ENCODE results near the gene PRKN. TPM values are rescaled to one million over a fixed set of nuclear protein-coding genes. Genes with fewer than 3 reads are reported as not detected.
"Not testable (repeated sequence)": the region's sequence is repeated elsewhere in the genome, so short reads cannot be mapped to it uniquely, and the experiment has no call there.

Gene PRKN
- total RNA-seq, 2 donors from 2014 or later = 6.7 to 8.2 TPM

DNA sequence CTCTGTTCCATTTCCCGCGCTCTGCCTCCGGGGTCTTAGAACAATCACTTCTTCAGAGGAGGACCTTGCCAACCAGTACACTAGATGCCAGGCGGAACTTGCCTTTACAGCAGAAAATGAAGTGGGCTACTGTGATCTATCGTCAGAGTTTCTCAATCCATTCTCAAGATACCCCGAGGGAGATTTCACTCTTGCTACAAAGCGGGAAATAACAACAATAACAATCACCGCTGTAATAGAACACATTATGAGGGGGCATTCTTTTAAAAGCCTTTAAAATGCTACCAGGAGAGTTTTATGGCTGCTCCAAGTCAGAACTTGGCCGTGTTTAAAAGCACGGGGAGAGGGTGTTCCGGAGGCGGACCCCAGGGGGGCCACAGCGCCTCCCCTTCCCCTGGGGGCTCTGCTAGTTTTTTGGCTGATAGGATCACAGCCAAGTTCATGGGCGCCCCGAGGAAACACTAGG lies 836.7 kb downstream of the PRKN start:
- Histone ChIP-seq H3K9me3 (no peaks in the 10 kb centered on the region), H3K27ac (no peak overlapping the region), H3K36me3 (replicated peaks in 1 of 2; ENCODE audit: insufficient read depth in 1 of 2, low read depth in 2 of 2) (no peaks in the 10 kb centered on the region), H3K4me3 (no peak overlapping the region), H3K4me1 (peaks cover 15% of the 10 kb centered on the region), H3K27me3 (no peaks in the 10 kb centered on the region)
- WGBS, 2 donors = 75 to 82% methylated on average over 15 of the region's 15 CpGs
- no peak for DNase-seq
- no peak for TF ChIP-seq POLR2A (IDR thresholded peaks at IDR 0.05)
- TF ChIP-seq, protein P1, sequence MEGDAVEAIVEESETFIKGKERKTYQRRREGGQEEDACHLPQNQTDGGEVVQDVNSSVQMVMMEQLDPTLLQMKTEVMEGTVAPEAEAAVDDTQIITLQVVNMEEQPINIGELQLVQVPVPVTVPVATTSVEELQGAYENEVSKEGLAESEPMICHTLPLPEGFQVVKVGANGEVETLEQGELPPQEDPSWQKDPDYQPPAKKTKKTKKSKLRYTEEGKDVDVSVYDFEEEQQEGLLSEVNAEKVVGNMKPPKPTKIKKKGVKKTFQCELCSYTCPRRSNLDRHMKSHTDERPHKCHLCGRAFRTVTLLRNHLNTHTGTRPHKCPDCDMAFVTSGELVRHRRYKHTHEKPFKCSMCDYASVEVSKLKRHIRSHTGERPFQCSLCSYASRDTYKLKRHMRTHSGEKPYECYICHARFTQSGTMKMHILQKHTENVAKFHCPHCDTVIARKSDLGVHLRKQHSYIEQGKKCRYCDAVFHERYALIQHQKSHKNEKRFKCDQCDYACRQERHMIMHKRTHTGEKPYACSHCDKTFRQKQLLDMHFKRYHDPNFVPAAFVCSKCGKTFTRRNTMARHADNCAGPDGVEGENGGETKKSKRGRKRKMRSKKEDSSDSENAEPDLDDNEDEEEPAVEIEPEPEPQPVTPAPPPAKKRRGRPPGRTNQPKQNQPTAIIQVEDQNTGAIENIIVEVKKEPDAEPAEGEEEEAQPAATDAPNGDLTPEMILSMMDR (IDR thresholded peaks at IDR 0.05) = no peak
- intact Hi-C loops (cut with DNase I) = no loop called here
- no peak for ATAC-seq

- Histone ChIP-seq H3K36me3 (replicated peaks in 1 of 2; ENCODE audit: insufficient read depth in 1 of 2, low read depth in 2 of 2) (no peaks in the 10 kb centered on the region), H3K4me1 (peaks cover 15% of the 10 kb centered on the region), H3K27ac (no peak overlapping the region), H3K9me3 (no peaks in the 10 kb centered on the region), H3K27me3 (no peaks in the 10 kb centered on the region), H3K4me3 (no peak overlapping the region)
- TF ChIP-seq, protein P1 (IDR thresholded peaks at IDR 0.05) = no peak
- TF ChIP-seq POLR2A (IDR thresholded peaks at IDR 0.05) = no peak
- intact Hi-C loops (cut with DNase I) = no loop called here
- no peak for DNase-seq
- ATAC-seq = no peak
- 74 to 79% methylated on average over 8 of the region's 8 CpGs for WGBS, 2 donors
Measured at GRCh38 chr6:161890133-161890831, 837.3 kb downstream of the PRKN start.

GRCh38 chr6:161889324-161889723 lies 838.2 kb downstream of the PRKN start:
- no peaks in the 10 kb centered on the region for H3K27me3 ChIP-seq
- intact Hi-C loops (cut with DNase I) = no loop called here
- ATAC-seq (no peak), DNase-seq (no peak)
- no peak overlapping the region for H3K4me3 ChIP-seq
- H3K36me3 ChIP-seq (replicated peaks in 1 of 2; ENCODE audit: insufficient read depth in 1 of 2, low read depth in 2 of 2) = no peaks in the 10 kb centered on the region
- TF ChIP-seq, protein P1 (IDR thresholded peaks at IDR 0.05) = no peak
- no peak for TF ChIP-seq POLR2A (IDR thresholded peaks at IDR 0.05)
- no peaks in the 10 kb centered on the region for H3K9me3 ChIP-seq
- no peak overlapping the region for H3K27ac ChIP-seq
- H3K4me1 ChIP-seq = peaks cover 12% of the 10 kb centered on the region
- 74 to 80% methylated on average over 7 of the region's 7 CpGs for WGBS, 2 donors

DNA sequence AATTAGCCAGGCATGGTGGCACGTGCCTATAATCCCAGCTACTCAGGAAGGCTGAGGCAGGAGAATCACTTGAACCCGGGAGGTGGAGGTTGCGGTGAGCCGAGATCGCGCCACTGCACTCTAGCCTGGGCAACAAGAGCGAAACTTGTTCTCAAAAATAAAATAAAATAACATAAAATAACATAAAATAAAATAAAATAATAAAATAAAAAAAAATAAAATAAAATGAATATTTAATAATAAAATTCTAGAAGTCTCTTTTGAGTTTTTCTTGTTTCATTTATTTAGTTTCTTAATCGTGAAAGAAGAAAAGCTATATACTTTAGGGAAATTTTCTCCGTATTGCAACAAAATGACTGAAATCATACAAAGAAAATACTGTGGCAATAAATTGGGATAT lies 841.0 kb downstream of the PRKN start:
- H3K4me3 ChIP-seq; H3K9me3 ChIP-seq; DNase-seq; ATAC-seq; intact Hi-C loops (cut with DNase I); H3K27ac ChIP-seq; H3K36me3 ChIP-seq (replicated peaks in 1 of 2; ENCODE audit: insufficient read depth in 1 of 2, low read depth in 2 of 2); H3K4me1 ChIP-seq; H3K27me3 ChIP-seq: not testable (repeated sequence)
- 96 to 98% methylated on average over 9 of the region's 9 CpGs for WGBS, 2 donors

GRCh38 chr6:161884782-161885181 lies 842.8 kb downstream of the PRKN start:
- DNase-seq (no peak), ATAC-seq (no peak)
- whole genome bisulfite sequencing, 2 donors = 44 to 88% methylated on average over 2 of the region's 2 CpGs
- no peak overlapping the region for H3K4me3 ChIP-seq
- no peaks in the 10 kb centered on the region for H3K9me3 ChIP-seq
- no peaks in the 10 kb centered on the region for H3K36me3 ChIP-seq (replicated peaks in 1 of 2; ENCODE audit: insufficient read depth in 1 of 2, low read depth in 2 of 2)
- TF ChIP-seq, protein P1 (IDR thresholded peaks at IDR 0.05) = no peak
- TF ChIP-seq POLR2A (IDR thresholded peaks at IDR 0.05) = no peak
- H3K4me1 ChIP-seq = no peaks in the 10 kb centered on the region
- intact Hi-C loops (cut with DNase I) = no loop called here
- H3K27me3 ChIP-seq = no peaks in the 10 kb centered on the region
- no peak overlapping the region for H3K27ac ChIP-seq
